Measurements from ENCODE around the gene ACAD9.

DNA sequence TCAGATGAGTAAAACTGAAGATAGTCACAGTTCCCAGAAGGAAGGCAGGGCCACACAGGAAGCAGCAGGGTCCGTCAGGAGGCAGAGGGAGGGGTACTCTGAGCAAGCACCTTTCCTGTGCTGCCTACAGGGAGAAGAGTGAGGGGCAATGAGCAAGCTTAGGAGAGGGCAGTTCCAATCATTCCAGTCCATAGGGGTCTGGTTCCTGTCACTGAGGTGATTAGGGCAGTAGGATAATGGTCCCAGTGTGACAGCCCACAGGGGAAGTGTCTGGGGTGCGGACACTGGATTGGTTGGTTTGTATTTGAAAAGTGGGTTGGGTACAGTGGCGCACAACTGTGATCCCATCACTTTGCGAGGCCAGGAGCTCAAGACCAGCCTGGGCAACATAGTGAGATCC is 7.1 kb upstream of the ACAD9 start:
- TF ChIP-seq POLR2A (IDR thresholded peaks at IDR 0.05) (no peak), CTCF (IDR thresholded peaks at IDR 0.05) (no peak), EP300 (IDR thresholded peaks at IDR 0.05) (no peak), POLR2AphosphoS5 (IDR thresholded peaks at IDR 0.05) (no peak)
